Measurements from ENCODE around the gene PI16. TPM values are rescaled to one million over a fixed set of nuclear protein-coding genes. Genes with fewer than 3 reads are reported as not detected.

Gene PI16
- polyA plus RNA-seq, 4 donors = 0.61 to 68.9 (median 6.3) TPM

- no peak for DNase-seq (ENCODE audit: low read depth in 4 of 4, low spot score in 3 of 4)
Observed at GRCh38 chr6:36997811-36998722, 43.5 kb downstream of the PI16 start.

GRCh38 chr6:36998723-36999038 lies 44.1 kb downstream of the PI16 start:
- no peak for DNase-seq (ENCODE audit: low read depth in 4 of 4, low spot score in 3 of 4)

GRCh38 chr6:36999061-36999750 lies 44.7 kb downstream of the PI16 start:
- peak in 2 of 4 donors; percentile 71 to 85 for DNase-seq (ENCODE audit: low read depth in 4 of 4, low spot score in 3 of 4)

GRCh38 chr6:36999751-37000125 lies 45.2 kb downstream of the PI16 start:
- DNase-seq (ENCODE audit: low read depth in 4 of 4, low spot score in 3 of 4) = no peak

- no peak for DNase-seq (ENCODE audit: low read depth in 4 of 4, low spot score in 3 of 4)
Observed at GRCh38 chr6:37004044-37004980, 49.8 kb downstream of the PI16 start.

- DNase-seq (ENCODE audit: low read depth in 4 of 4, low spot score in 3 of 4) = no peak
Observed at GRCh38 chr6:37005061-37005810, 50.7 kb downstream of the PI16 start, which contains the start of gene FGD2. FGD2 (plus strand) TSS chr6:37005655; CDS start chr6:37005818, 163 bp downstream.

GRCh38 chr6:37005827-37006567 lies 51.5 kb downstream of the PI16 start:
- no peak for DNase-seq (ENCODE audit: low read depth in 4 of 4, low spot score in 3 of 4)

- no peak for DNase-seq (ENCODE audit: low read depth in 4 of 4, low spot score in 3 of 4)
Observed at GRCh38 chr6:37006793-37007339, 52.3 kb downstream of the PI16 start.

- DNase-seq (ENCODE audit: low read depth in 4 of 4, low spot score in 3 of 4) = no peak
Observed at GRCh38 chr6:37007340-37008043, 53.0 kb downstream of the PI16 start.

- DNase-seq (ENCODE audit: low read depth in 4 of 4, low spot score in 3 of 4) = no peak
Observed at GRCh38 chr6:37008484-37009465, 54.2 kb downstream of the PI16 start.

GRCh38 chr6:37010402-37010892 lies 55.9 kb downstream of the PI16 start:
- DNase-seq (ENCODE audit: low read depth in 4 of 4, low spot score in 3 of 4) = no peak

- DNase-seq (ENCODE audit: low read depth in 4 of 4, low spot score in 3 of 4) = no peak
Observed at GRCh38 chr6:37011656-37012378, 57.3 kb downstream of the PI16 start.

GRCh38 chr6:37013516-37014491 lies 59.3 kb downstream of the PI16 start:
- no peak for DNase-seq (ENCODE audit: low read depth in 4 of 4, low spot score in 3 of 4)
